Spleen (tissue), 13 donors: ENCODE results near the gene DDR1. TPM values are rescaled to one million over a fixed set of nuclear protein-coding genes. Genes with fewer than 3 reads are reported as not detected.

Experiments used
- DNase-seq: peaks from one replicate; pipeline ENCODE4 v3.0.0-alpha.2; 2020
- H3K27ac ChIP-seq, 8 donors: fragments of 200-600 bp; sonication (generic) in 7 of 8; 1 replicate in 4 of 8; 2 replicates in 4 of 8; pipeline versions ENCODE4 v1.5.0 to v1.8.0; 2016 to 2021; ENCODE audit warnings: inconsistent platforms in 4 of 8, mild to moderate bottlenecking in 4 of 8, moderate library complexity in 1 of 8
- H3K27me3 ChIP-seq, 7 donors: fragments of 200-600 bp; sonication (generic) in 6 of 7; replicated peaks in 1 of 7; 1 replicate in 4 of 7; 2 replicates in 3 of 7; pipeline versions ENCODE4 v1.5.0 to v1.8.0; 2016 to 2021; ENCODE audit warnings: inconsistent platforms in 3 of 7, mild to moderate bottlenecking in 1 of 7
- H3K36me3 ChIP-seq, 6 donors: fragments of 200-600 bp; sonication (generic) in 5 of 6; 1 replicate in 4 of 6; 2 replicates in 2 of 6; pipeline versions ENCODE4 v1.5.0 to v1.8.0; 2016 to 2021; ENCODE audit warnings: inconsistent platforms in 2 of 6
- H3K4me1 ChIP-seq, 6 donors: fragments of 200-600 bp; sonication (generic) in 5 of 6; 1 replicate in 3 of 6; 2 replicates in 3 of 6; pipeline versions ENCODE4 v1.5.0 to v1.8.0; 2016 to 2021; ENCODE audit warnings: inconsistent platforms in 3 of 6
- H3K4me3 ChIP-seq, 8 donors: fragments of 200-600 bp; sonication (generic) in 7 of 8; 1 replicate in 4 of 8; 2 replicates in 4 of 8; pipeline versions ENCODE4 v1.5.0 to v1.8.0; 2016 to 2021; ENCODE audit warnings: inconsistent platforms in 4 of 8, mild to moderate bottlenecking in 4 of 8, moderate library complexity in 2 of 8
- H3K9me3 ChIP-seq, 8 donors: fragments of 200-600 bp; sonication (generic) in 7 of 8; 1 replicate in 4 of 8; 2 replicates in 4 of 8; pipeline versions ENCODE4 v1.5.0 to v1.8.0; 2016 to 2021; ENCODE audit warnings: inconsistent platforms in 4 of 8
- POLR2A ChIP-seq, 3 donors: fragments of 450-650 bp; IDR thresholded peaks; one replicate each; pipeline ENCODE4 v1.5.1; 2017; ENCODE audit warnings: antibody characterized with exemption in 3 of 3, mild to moderate bottlenecking in 1 of 3
- POLR2AphosphoS5 ChIP-seq, 3 donors: sonication (generic); formaldehyde crosslinking; IDR thresholded peaks; one replicate each; pipeline ENCODE4 v1.5.1; 2017; ENCODE audit warnings: antibody characterized with exemption in 3 of 3
- WGBS, 5 donors: extraction: QIAGEN DNeasy Blood & Tissue Kit in 3 of 5; methylation state at CpG; one replicate each; pipeline versions ENCODE4 v1.1.5 to v1.1.7; 2013 to 2018; 5-methylcytosine and 5-hydroxymethylcytosine counted together
- intact Hi-C: fragments of 100-400 bp; cut with DNase I; formaldehyde crosslinking; loops from one replicate; pipeline ENCODE4 v1.15.0; 2023; ENCODE audit warnings: low total_unique reads
- long read RNA-seq, 2 donors: transcript quantifications; one replicate each; lab custom pipeline, GENCODE V29; 2026
- polyA plus RNA-seq, 3 donors: library from polyadenylated mRNA; stranded (reverse); fragments of 200-250 nt; gene quantifications; one replicate each; pipeline ENCODE4 v1.2.1, GENCODE V29; 2013
- total RNA-seq, 7 donors: library from RNA; depleted of rRNA in 3 of 7; stranded (reverse); fragments of >200 nt in 3 of 7; fragmentation: NEBNext Ultra II Directional in 4 of 7; extraction: Animal tissue kit (Norgen Biotek cat#: 25700) in 4 of 7; gene quantifications; one replicate each; pipeline versions ENCODE4 v1.1.0 to v1.2.1, GENCODE V29; 2016 to 2021
- TF ChIP-seq, protein P1 (sequence below), 11 experiments: fragments of 200-600 bp in 7 of 11; fragments of 450-650 bp in 4 of 11; sonication (generic) in 4 of 11; IDR thresholded peaks in 8 of 11; conservative IDR thresholded peaks in 3 of 11; 1 replicate in 7 of 11; 2 replicates in 4 of 11; pipeline versions ENCODE4 v1.4.0 to v1.8.0; 2016 to 2021; ENCODE audit warnings: antibody characterized with exemption in 11 of 11, inconsistent platforms in 4 of 11, mild to moderate bottlenecking in 1 of 11
- donor health status: healthy with polysubstance abuse.
- donor health status: DM: no; HTN: no; CAD: no; lungs with moderate emphysema.
- donor health status: DM: no; HTN: no; CAD: no.
- donor health status: Bipolar disorder and iron deficiency.
- donor health status: healthy.
- donor health status: DM: no; HTN: no; CAD: no.
- donor health status: DM: yes; HTN: yes; CAD: no.

The DDR1 gene
- total RNA-seq (10 to 100 TPM; 13.0 to 37.1 (median 23.8) TPM), polyA plus RNA-seq (10 to 100 TPM in 1 of 3 donors, 1 to 10 TPM in 2; 5.0 to 10.1 (median 8.0) TPM)
- long read RNA-seq, donor 1, partial matches to known transcripts, result 5 of 6 reads
- long read RNA-seq, donor 1, other reads (novel, unspliced or antisense), result 0 of 6 reads
- long read RNA-seq, donor 2, partial matches to known transcripts, result 15 of 16 reads
- long read RNA-seq, donor 2, other reads (novel, unspliced or antisense), result 0 of 16 reads

DNA sequence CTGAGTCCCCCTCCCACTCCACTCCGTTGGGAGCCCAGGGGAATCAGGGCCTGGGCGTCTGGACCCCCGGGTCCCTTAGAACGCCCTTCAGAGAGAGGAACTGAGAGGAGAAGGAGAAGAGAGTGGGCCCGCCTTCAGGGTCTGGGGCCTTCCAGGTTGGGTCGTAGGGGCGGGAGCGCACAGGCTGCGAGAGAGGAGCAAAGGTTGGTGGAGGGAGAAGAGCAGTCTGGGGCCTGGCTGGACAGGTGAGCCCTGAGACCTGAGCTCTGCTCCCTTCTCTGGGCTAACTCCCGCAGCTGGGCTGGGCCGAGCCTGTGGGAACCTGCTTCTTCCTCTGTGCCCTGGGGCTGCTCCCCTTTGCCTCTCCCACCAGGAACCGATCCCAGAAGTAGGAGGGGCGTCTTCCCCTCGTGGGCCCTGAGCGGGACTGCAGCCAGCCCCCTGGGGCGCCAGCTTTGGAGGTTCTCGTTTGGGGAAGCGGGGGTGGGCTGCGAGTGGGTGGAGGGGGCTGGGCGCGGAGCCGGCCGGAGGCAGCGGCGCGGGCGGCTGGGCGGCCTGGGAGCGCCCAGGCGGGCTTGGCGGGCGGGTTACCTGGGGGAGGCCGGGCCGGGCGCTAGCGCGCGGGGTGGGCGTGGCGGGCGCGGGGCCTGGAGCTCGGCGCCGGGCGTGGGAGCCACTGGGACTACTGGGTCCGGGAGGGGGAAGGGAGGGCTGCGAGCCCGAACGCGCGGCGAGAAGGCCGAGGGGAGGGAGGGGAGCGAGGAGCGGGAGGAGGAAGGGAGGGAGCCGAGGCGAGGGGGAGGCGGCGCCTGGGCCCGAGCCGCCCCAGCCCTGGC is at the start of gene DDR1:
Gene DDR1, plus strand, starts transcription at position 835 of the 836 bp plus-strand sequence. CDS start 4,211 bp downstream, outside the sequence.
- H3K4me3 ChIP-seq, result peak within 1 kb of the TSS; percentile 60 to 86 (median 64)
- peak within 1 kb of the TSS; percentile 68 to 88 (median 83) for H3K27ac ChIP-seq
- H3K9me3 ChIP-seq, result no peaks in the 10 kb centered on the region
- TF ChIP-seq, protein P1, sequence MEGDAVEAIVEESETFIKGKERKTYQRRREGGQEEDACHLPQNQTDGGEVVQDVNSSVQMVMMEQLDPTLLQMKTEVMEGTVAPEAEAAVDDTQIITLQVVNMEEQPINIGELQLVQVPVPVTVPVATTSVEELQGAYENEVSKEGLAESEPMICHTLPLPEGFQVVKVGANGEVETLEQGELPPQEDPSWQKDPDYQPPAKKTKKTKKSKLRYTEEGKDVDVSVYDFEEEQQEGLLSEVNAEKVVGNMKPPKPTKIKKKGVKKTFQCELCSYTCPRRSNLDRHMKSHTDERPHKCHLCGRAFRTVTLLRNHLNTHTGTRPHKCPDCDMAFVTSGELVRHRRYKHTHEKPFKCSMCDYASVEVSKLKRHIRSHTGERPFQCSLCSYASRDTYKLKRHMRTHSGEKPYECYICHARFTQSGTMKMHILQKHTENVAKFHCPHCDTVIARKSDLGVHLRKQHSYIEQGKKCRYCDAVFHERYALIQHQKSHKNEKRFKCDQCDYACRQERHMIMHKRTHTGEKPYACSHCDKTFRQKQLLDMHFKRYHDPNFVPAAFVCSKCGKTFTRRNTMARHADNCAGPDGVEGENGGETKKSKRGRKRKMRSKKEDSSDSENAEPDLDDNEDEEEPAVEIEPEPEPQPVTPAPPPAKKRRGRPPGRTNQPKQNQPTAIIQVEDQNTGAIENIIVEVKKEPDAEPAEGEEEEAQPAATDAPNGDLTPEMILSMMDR (IDR thresholded peaks at IDR 0.05 in 8 of 11, conservative IDR thresholded peaks at IDR 0.05 in 3 of 11), result no peak
- no peak for TF ChIP-seq POLR2A (IDR thresholded peaks at IDR 0.05)
- TF ChIP-seq POLR2AphosphoS5 (IDR thresholded peaks at IDR 0.05), result peak in 1 of 3 donors; percentile 24
- DNase-seq, result peak; percentile 89
- intact Hi-C loops, result no loop called here
- 9 to 42% (median 14%) methylated on average over 14 to 61 of the region's 62 CpGs for WGBS, 5 donors
- peaks cover 0 to 24% (median 0%) of the 10 kb centered on the region in 7 donors for H3K27me3 ChIP-seq
- H3K36me3 ChIP-seq, result peaks cover 0 to 3% (median 1%) of the 10 kb centered on the region in 6 donors
- H3K4me1 ChIP-seq, result peaks cover 20 to 67% (median 45%) of the 10 kb centered on the region in 6 donors

DNA sequence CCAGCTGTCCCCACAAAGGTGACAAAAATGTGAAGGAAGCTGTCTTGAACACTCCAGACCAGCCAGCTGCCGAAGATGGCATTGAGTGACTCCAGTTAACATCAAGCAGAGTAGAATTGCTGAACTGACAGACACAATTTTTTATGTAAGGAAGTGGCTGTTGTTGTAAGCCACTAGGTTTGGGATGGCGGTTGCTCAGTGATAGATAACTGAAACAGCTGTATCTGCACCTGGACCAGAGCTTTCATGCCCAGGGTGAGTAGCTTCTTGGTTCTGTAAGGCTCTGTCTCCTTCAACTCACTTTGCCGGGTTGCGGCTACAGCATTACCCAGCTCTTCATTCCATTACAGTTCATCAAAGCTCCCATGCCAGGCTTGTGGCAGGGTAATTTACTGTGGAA is 49.7 kb upstream of the DDR1 start:
- no peaks in the 10 kb centered on the region for H3K27me3 ChIP-seq
- 36 to 51% (median 47%) methylated on average over 4 of the region's 4 CpGs for WGBS, 5 donors
- H3K36me3 ChIP-seq, result no peaks in the 10 kb centered on the region
- intact Hi-C loops, result loop anchor here (5.0 kb wide), 1 partner anchor 38 kb away; no protein-coding TSS in a partner anchor
- no peak overlapping the region for H3K4me3 ChIP-seq
- H3K9me3 ChIP-seq, result no peaks in the 10 kb centered on the region
- DNase-seq, result no peak
- H3K4me1 ChIP-seq, result peaks cover 0 to 59% (median 33%) of the 10 kb centered on the region in 6 donors
- TF ChIP-seq, protein P1 (IDR thresholded peaks at IDR 0.05 in 8 of 11, conservative IDR thresholded peaks at IDR 0.05 in 3 of 11), result no peak
- TF ChIP-seq POLR2AphosphoS5 (IDR thresholded peaks at IDR 0.05), result no peak
- H3K27ac ChIP-seq, result peak overlapping the region in 4 of 8 donors; percentile 5 to 51 (median 46)

DNA sequence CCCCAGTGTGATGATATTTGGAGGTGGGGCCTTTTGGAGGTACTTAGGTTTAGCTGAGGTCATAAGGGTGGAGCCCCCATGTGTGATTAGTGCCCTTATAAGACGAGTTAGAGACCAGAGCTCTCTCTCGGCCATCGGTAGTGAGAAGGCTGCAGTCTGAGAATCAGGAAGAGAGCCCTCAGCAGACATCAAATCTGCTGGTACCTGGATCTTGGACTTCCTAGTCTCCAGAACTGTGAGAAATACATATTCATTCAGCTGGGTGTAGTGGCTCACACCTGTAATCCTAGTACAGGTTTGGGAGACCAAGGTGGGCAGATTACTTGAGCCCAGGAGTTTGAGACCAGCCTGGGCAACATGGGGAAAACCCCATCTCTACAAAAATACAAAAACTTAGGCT is 48.7 kb upstream of the DDR1 start:
- Histone ChIP-seq H3K27me3 (no peaks in the 10 kb centered on the region), H3K27ac (peak overlapping the region in 1 of 8 donors; percentile 51), H3K9me3 (no peaks in the 10 kb centered on the region), H3K4me3 (no peak overlapping the region), H3K36me3 (no peaks in the 10 kb centered on the region), H3K4me1 (peaks cover 0 to 53% (median 27%) of the 10 kb centered on the region in 6 donors)
- TF ChIP-seq, protein P1 (IDR thresholded peaks at IDR 0.05 in 8 of 11, conservative IDR thresholded peaks at IDR 0.05 in 3 of 11), result no peak
- intact Hi-C loops, result loop anchor here (5.0 kb wide), 1 partner anchor 37 kb away; no protein-coding TSS in a partner anchor
- DNase-seq, result no peak
- 87 to 97% (median 94%) methylated on average over 3 of the region's 3 CpGs for WGBS, 5 donors

DNA sequence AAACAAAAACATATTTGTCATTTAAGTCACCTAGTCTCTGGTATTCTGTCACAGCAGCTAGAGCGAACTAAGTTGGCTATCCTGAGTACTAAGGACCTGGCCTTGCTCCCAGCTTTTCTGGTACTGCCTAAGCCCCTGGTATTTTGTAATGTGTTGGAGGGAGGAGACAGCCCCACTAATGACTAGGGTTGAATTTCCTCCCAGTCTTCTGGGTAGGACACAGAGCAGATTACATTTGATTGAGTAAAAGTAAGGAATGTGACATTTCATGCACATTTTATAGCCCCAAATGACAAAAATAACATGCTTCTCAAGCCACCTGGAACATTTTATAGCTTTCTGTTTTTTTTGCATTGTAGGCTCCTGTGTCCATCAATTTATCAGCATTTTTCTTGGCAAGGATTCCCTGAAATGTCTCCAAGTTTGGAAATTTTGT is 47.9 kb upstream of the DDR1 start:
- no peak for DNase-seq
- TF ChIP-seq, protein P1 (IDR thresholded peaks at IDR 0.05 in 8 of 11, conservative IDR thresholded peaks at IDR 0.05 in 3 of 11), result no peak
- H3K27me3 ChIP-seq, result no peaks in the 10 kb centered on the region
- no peaks in the 10 kb centered on the region for H3K36me3 ChIP-seq
- H3K4me1 ChIP-seq, result peaks cover 0 to 53% (median 18%) of the 10 kb centered on the region in 6 donors
- intact Hi-C loops, result loop anchor here (5.0 kb wide), 1 partner anchor 36 kb away; no protein-coding TSS in a partner anchor
- peak overlapping the region in 1 of 8 donors; percentile 22 for H3K27ac ChIP-seq
- no peak overlapping the region for H3K4me3 ChIP-seq
- H3K9me3 ChIP-seq, result no peaks in the 10 kb centered on the region
- 69 to 96% (median 88%) methylated on average over 1 of the region's 1 CpG for whole genome bisulfite sequencing, 5 donors
